Measurements from ENCODE around the gene LRRC43. TPM values are rescaled to one million over a fixed set of nuclear protein-coding genes. Genes with fewer than 3 reads are reported as not detected.

LRRC43 gene
- polyA plus RNA-seq, 1 donor from 2014 or later = 4.8 TPM

DNA sequence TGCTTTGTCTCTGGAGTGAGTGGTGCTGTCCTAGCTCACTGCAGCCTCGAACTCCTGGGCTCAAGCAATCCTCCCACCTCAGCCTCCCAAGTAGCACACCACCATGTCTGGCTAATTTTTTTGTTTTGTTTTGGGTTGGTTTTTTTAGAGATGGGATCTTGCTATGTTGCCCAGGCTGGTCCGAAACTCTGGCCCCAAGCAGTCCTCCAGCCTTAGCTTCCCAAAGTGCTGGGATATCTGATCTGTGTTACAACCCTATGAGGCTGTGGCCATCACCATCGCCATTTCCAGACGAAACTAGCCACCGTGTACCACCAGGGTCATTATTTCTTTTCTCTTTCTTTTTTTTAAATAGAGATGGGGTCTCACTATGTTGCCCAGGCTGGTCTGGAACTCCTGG is 11.5 kb upstream of the LRRC43 start:
- TF ChIP-seq MXI1 (conservative IDR thresholded peaks at IDR 0.05; ENCODE audit: poor library complexity, severe bottlenecking) = no peak
- TF ChIP-seq RAD21 (conservative IDR thresholded peaks at IDR 0.05) = no peak
- TF ChIP-seq, protein P1, sequence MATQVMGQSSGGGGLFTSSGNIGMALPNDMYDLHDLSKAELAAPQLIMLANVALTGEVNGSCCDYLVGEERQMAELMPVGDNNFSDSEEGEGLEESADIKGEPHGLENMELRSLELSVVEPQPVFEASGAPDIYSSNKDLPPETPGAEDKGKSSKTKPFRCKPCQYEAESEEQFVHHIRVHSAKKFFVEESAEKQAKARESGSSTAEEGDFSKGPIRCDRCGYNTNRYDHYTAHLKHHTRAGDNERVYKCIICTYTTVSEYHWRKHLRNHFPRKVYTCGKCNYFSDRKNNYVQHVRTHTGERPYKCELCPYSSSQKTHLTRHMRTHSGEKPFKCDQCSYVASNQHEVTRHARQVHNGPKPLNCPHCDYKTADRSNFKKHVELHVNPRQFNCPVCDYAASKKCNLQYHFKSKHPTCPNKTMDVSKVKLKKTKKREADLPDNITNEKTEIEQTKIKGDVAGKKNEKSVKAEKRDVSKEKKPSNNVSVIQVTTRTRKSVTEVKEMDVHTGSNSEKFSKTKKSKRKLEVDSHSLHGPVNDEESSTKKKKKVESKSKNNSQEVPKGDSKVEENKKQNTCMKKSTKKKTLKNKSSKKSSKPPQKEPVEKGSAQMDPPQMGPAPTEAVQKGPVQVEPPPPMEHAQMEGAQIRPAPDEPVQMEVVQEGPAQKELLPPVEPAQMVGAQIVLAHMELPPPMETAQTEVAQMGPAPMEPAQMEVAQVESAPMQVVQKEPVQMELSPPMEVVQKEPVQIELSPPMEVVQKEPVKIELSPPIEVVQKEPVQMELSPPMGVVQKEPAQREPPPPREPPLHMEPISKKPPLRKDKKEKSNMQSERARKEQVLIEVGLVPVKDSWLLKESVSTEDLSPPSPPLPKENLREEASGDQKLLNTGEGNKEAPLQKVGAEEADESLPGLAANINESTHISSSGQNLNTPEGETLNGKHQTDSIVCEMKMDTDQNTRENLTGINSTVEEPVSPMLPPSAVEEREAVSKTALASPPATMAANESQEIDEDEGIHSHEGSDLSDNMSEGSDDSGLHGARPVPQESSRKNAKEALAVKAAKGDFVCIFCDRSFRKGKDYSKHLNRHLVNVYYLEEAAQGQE (IDR thresholded peaks at IDR 0.05; ENCODE audit: borderline replicate concordance) = no peak
- TF ChIP-seq, protein P2, sequence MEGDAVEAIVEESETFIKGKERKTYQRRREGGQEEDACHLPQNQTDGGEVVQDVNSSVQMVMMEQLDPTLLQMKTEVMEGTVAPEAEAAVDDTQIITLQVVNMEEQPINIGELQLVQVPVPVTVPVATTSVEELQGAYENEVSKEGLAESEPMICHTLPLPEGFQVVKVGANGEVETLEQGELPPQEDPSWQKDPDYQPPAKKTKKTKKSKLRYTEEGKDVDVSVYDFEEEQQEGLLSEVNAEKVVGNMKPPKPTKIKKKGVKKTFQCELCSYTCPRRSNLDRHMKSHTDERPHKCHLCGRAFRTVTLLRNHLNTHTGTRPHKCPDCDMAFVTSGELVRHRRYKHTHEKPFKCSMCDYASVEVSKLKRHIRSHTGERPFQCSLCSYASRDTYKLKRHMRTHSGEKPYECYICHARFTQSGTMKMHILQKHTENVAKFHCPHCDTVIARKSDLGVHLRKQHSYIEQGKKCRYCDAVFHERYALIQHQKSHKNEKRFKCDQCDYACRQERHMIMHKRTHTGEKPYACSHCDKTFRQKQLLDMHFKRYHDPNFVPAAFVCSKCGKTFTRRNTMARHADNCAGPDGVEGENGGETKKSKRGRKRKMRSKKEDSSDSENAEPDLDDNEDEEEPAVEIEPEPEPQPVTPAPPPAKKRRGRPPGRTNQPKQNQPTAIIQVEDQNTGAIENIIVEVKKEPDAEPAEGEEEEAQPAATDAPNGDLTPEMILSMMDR (IDR thresholded peaks at IDR 0.05; ENCODE audit: poor library complexity, severe bottlenecking) = no peak
- TF ChIP-seq EP300 (conservative IDR thresholded peaks at IDR 0.05; ENCODE audit: poor library complexity, severe bottlenecking) = no peak
- no peak for TF ChIP-seq EZH2 (IDR thresholded peaks at IDR 0.05; ENCODE audit: borderline replicate concordance, insufficient read depth, low read length, poor library complexity, severe bottlenecking)
- TF ChIP-seq TAF1 (IDR thresholded peaks at IDR 0.05; ENCODE audit: low read depth) = no peak
- TF ChIP-seq POLR2AphosphoS5 (IDR thresholded peaks at IDR 0.05) = no peak
- TF ChIP-seq SMC3 (conservative IDR thresholded peaks at IDR 0.05; ENCODE audit: poor library complexity) = no peak
- H3K9me3 ChIP-seq (ENCODE audit: low read length) = no peaks in the 10 kb centered on the region
- H3K4me2 ChIP-seq (ENCODE audit: low read length) = no peak overlapping the region
- no peaks in the 10 kb centered on the region for H4K20me1 ChIP-seq (ENCODE audit: insufficient read depth)
- no peaks in the 10 kb centered on the region for H3K27me3 ChIP-seq (ENCODE audit: insufficient read depth, low read depth, low read length)
- no peak overlapping the region for H2AFZ ChIP-seq (ENCODE audit: low read depth, low read length)
- H3K27ac ChIP-seq (ENCODE audit: low read length) = no peak overlapping the region
- H3K4me3 ChIP-seq (ENCODE audit: low read length) = no peak overlapping the region
- H3F3A ChIP-seq (ENCODE audit: insufficient read depth, low read length, poor library complexity, severe bottlenecking) = no peaks in the 10 kb centered on the region
- H3K9ac ChIP-seq (ENCODE audit: low read length) = no peak overlapping the region
- H3K9me2 ChIP-seq (ENCODE audit: insufficient read depth, low read length) = no peaks in the 10 kb centered on the region
- H3K79me2 ChIP-seq (replicated peaks; ENCODE audit: insufficient read depth, low read length) = no peaks in the 10 kb centered on the region
- H3K36me3 ChIP-seq (ENCODE audit: insufficient read depth, low read length) = no peaks in the 10 kb centered on the region

GRCh38 chr12:122172262-122172939 is 10.5 kb upstream of the LRRC43 start:
- TF ChIP-seq SMC3 (conservative IDR thresholded peaks at IDR 0.05; ENCODE audit: poor library complexity) = no peak
- TF ChIP-seq, protein P2 (IDR thresholded peaks at IDR 0.05; ENCODE audit: poor library complexity, severe bottlenecking) = no peak
- TF ChIP-seq EZH2 (IDR thresholded peaks at IDR 0.05; ENCODE audit: borderline replicate concordance, insufficient read depth, low read length, poor library complexity, severe bottlenecking) = no peak
- TF ChIP-seq TAF1 (IDR thresholded peaks at IDR 0.05; ENCODE audit: low read depth) = no peak
- TF ChIP-seq, protein P1 (IDR thresholded peaks at IDR 0.05; ENCODE audit: borderline replicate concordance) = no peak
- no peak for TF ChIP-seq EP300 (conservative IDR thresholded peaks at IDR 0.05; ENCODE audit: poor library complexity, severe bottlenecking)
- TF ChIP-seq POLR2AphosphoS5 (IDR thresholded peaks at IDR 0.05) = no peak
- TF ChIP-seq MXI1 (conservative IDR thresholded peaks at IDR 0.05; ENCODE audit: poor library complexity, severe bottlenecking) = no peak
- TF ChIP-seq RAD21 (conservative IDR thresholded peaks at IDR 0.05) = no peak
- Histone ChIP-seq H3F3A (ENCODE audit: insufficient read depth, low read length, poor library complexity, severe bottlenecking) (no peaks in the 10 kb centered on the region), H3K4me2 (ENCODE audit: low read length) (no peak overlapping the region), H4K20me1 (ENCODE audit: insufficient read depth) (no peaks in the 10 kb centered on the region), H3K79me2 (replicated peaks; ENCODE audit: insufficient read depth, low read length) (no peaks in the 10 kb centered on the region), H2AFZ (ENCODE audit: low read depth, low read length) (no peak overlapping the region), H3K36me3 (ENCODE audit: insufficient read depth, low read length) (no peaks in the 10 kb centered on the region), H3K27me3 (ENCODE audit: insufficient read depth, low read depth, low read length) (no peaks in the 10 kb centered on the region), H3K9me3 (ENCODE audit: low read length) (no peaks in the 10 kb centered on the region), H3K27ac (ENCODE audit: low read length) (no peak overlapping the region), H3K9me2 (ENCODE audit: insufficient read depth, low read length) (no peaks in the 10 kb centered on the region), H3K9ac (ENCODE audit: low read length) (no peak overlapping the region), H3K4me3 (ENCODE audit: low read length) (no peak overlapping the region)

Data from neural cell (in vitro differentiated cells).